ENCODE measurements around the gene ZBTB49. TPM values are rescaled to one million over a fixed set of nuclear protein-coding genes. Genes with fewer than 3 reads are reported as not detected.

The ZBTB49 gene
- total RNA-seq, 2 experiments from 2014 or later: 4.2 to 4.5 TPM

GRCh38 chr4:4328840-4329239 is 38.8 kb downstream of the ZBTB49 start:
- Mint-ChIP-seq H3K4me3 (no peak overlapping the region), H3K27me3 (ENCODE audit: low read depth) (no peaks in the 10 kb centered on the region), H3K4me1 (ENCODE audit: low read depth) (no peaks in the 10 kb centered on the region), H3K27ac (no peak overlapping the region), H3K36me3 (ENCODE audit: low read depth) (no peaks in the 10 kb centered on the region), H3K9me3 (no peaks in the 10 kb centered on the region)
- no peak for DNase-seq
- intact Hi-C loops (cut with micrococcal nuclease): no loop called here
- CTCF ChIA-PET: interaction anchor here (1.0 kb wide), 1 partner anchor 77 kb away, joined by 5 read pairs; no protein-coding TSS in a partner anchor

- H3K27ac Mint-ChIP-seq: no peak overlapping the region
- H3K27me3 Mint-ChIP-seq (ENCODE audit: low read depth): no peaks in the 10 kb centered on the region
- H3K4me3 Mint-ChIP-seq: no peak overlapping the region
- peaks cover under 1% of the 10 kb centered on the region for H3K4me1 Mint-ChIP-seq (ENCODE audit: low read depth)
- intact Hi-C loops (cut with micrococcal nuclease): no loop called here
- no peaks in the 10 kb centered on the region for H3K9me3 Mint-ChIP-seq
- no peaks in the 10 kb centered on the region for H3K36me3 Mint-ChIP-seq (ENCODE audit: low read depth)
- CTCF ChIA-PET: interaction anchor here (1.0 kb wide), 1 partner anchor 78 kb away, joined by 5 read pairs; no protein-coding TSS in a partner anchor
- DNase-seq: no peak
Observed at GRCh38 chr4:4329496-4329895, 39.4 kb downstream of the ZBTB49 start.

GRCh38 chr4:4330794-4331193 is 40.7 kb downstream of the ZBTB49 start:
- H3K9me3 Mint-ChIP-seq: no peaks in the 10 kb centered on the region
- H3K36me3 Mint-ChIP-seq (ENCODE audit: low read depth): no peaks in the 10 kb centered on the region
- CTCF ChIA-PET: no interaction called here
- DNase-seq: no peak
- H3K4me3 Mint-ChIP-seq: no peak overlapping the region
- intact Hi-C loops (cut with micrococcal nuclease): no loop called here
- no peak overlapping the region for H3K27ac Mint-ChIP-seq
- no peaks in the 10 kb centered on the region for H3K27me3 Mint-ChIP-seq (ENCODE audit: low read depth)
- peaks cover 8% of the 10 kb centered on the region for H3K4me1 Mint-ChIP-seq (ENCODE audit: low read depth)

- CTCF ChIA-PET: interaction anchor here (0.8 to 1.0 kb wide), 2 partner anchors 11 to 82 kb away, joined by 4 read pairs; no protein-coding TSS in a partner anchor
- peaks cover 8% of the 10 kb centered on the region for H3K4me1 Mint-ChIP-seq (ENCODE audit: low read depth)
- no peaks in the 10 kb centered on the region for H3K27me3 Mint-ChIP-seq (ENCODE audit: low read depth)
- no peaks in the 10 kb centered on the region for H3K9me3 Mint-ChIP-seq
- no peak for DNase-seq
- H3K4me3 Mint-ChIP-seq: no peak overlapping the region
- H3K27ac Mint-ChIP-seq: no peak overlapping the region
- H3K36me3 Mint-ChIP-seq (ENCODE audit: low read depth): no peaks in the 10 kb centered on the region
- intact Hi-C loops (cut with micrococcal nuclease): no loop called here
Observed at GRCh38 chr4:4332529-4332928, 42.5 kb downstream of the ZBTB49 start.

GRCh38 chr4:4333265-4333706 is 43.2 kb downstream of the ZBTB49 start:
- intact Hi-C loops (cut with micrococcal nuclease): no loop called here
- Mint-ChIP-seq H3K4me1 (ENCODE audit: low read depth) (peaks cover 8% of the 10 kb centered on the region), H3K9me3 (no peaks in the 10 kb centered on the region), H3K36me3 (ENCODE audit: low read depth) (no peaks in the 10 kb centered on the region), H3K27me3 (ENCODE audit: low read depth) (no peaks in the 10 kb centered on the region), H3K4me3 (no peak overlapping the region), H3K27ac (no peak overlapping the region)
- no peak for DNase-seq
- CTCF ChIA-PET: interaction anchor here (0.8 to 3.6 kb wide), 3 partner anchors 10 to 82 kb away, joined by 3 to 15 read pairs (median 4); no protein-coding TSS in a partner anchor

- H3K36me3 Mint-ChIP-seq (ENCODE audit: low read depth): no peaks in the 10 kb centered on the region
- peak; percentile 88 for DNase-seq
- intact Hi-C loops (cut with micrococcal nuclease): loop anchor here (1.0 to 5.0 kb wide), 5 partner anchors 45 to 348 kb away; partner anchors contain the start of genes LYAR, TMEM128 and ZBTB49
- H3K9me3 Mint-ChIP-seq: no peaks in the 10 kb centered on the region
- no peaks in the 10 kb centered on the region for H3K27me3 Mint-ChIP-seq (ENCODE audit: low read depth)
- H3K27ac Mint-ChIP-seq: no peak overlapping the region
- H3K4me3 Mint-ChIP-seq: no peak overlapping the region
- CTCF ChIA-PET: interaction anchor here (2.3 to 3.6 kb wide), 2 partner anchors 75 to 83 kb away, joined by 8 to 15 read pairs; no protein-coding TSS in a partner anchor
- peaks cover 8% of the 10 kb centered on the region for H3K4me1 Mint-ChIP-seq (ENCODE audit: low read depth)
Observed at GRCh38 chr4:4334798-4335520, 44.9 kb downstream of the ZBTB49 start.

GRCh38 chr4:4338210-4339001 is 48.4 kb downstream of the ZBTB49 start:
- DNase-seq: no peak
- no peak overlapping the region for H3K4me3 Mint-ChIP-seq
- intact Hi-C loops (cut with micrococcal nuclease): loop anchor here (5.0 kb wide), 1 partner anchor 351 kb away; no protein-coding TSS in a partner anchor
- H3K27me3 Mint-ChIP-seq (ENCODE audit: low read depth): no peaks in the 10 kb centered on the region
- CTCF ChIA-PET: interaction anchor here (1.1 to 1.8 kb wide), 3 partner anchors 78 to 87 kb away, joined by 3 to 8 read pairs (median 7); no protein-coding TSS in a partner anchor
- H3K27ac Mint-ChIP-seq: no peak overlapping the region
- H3K36me3 Mint-ChIP-seq (ENCODE audit: low read depth): no peaks in the 10 kb centered on the region
- H3K9me3 Mint-ChIP-seq: no peaks in the 10 kb centered on the region
- peaks cover 15% of the 10 kb centered on the region for H3K4me1 Mint-ChIP-seq (ENCODE audit: low read depth)

- H3K9me3 Mint-ChIP-seq: no peaks in the 10 kb centered on the region
- H3K4me3 Mint-ChIP-seq: no peak overlapping the region
- peaks cover 13% of the 10 kb centered on the region for H3K4me1 Mint-ChIP-seq (ENCODE audit: low read depth)
- CTCF ChIA-PET: interaction anchor here (1.8 kb wide), 1 partner anchor 88 kb away, joined by 8 read pairs; no protein-coding TSS in a partner anchor
- no peaks in the 10 kb centered on the region for H3K36me3 Mint-ChIP-seq (ENCODE audit: low read depth)
- H3K27me3 Mint-ChIP-seq (ENCODE audit: low read depth): no peaks in the 10 kb centered on the region
- H3K27ac Mint-ChIP-seq: no peak overlapping the region
- intact Hi-C loops (cut with micrococcal nuclease): loop anchor here (5.0 kb wide), 1 partner anchor 352 kb away; no protein-coding TSS in a partner anchor
- no peak for DNase-seq
Observed at GRCh38 chr4:4339504-4340085, 49.5 kb downstream of the ZBTB49 start.

- intact Hi-C loops (cut with micrococcal nuclease): no loop called here
- H3K9me3 Mint-ChIP-seq: no peaks in the 10 kb centered on the region
- no peaks in the 10 kb centered on the region for H3K36me3 Mint-ChIP-seq (ENCODE audit: low read depth)
- no peak overlapping the region for H3K4me3 Mint-ChIP-seq
- H3K27ac Mint-ChIP-seq: no peak overlapping the region
- CTCF ChIA-PET: no interaction called here
- no peak for DNase-seq
- no peaks in the 10 kb centered on the region for H3K27me3 Mint-ChIP-seq (ENCODE audit: low read depth)
- H3K4me1 Mint-ChIP-seq (ENCODE audit: low read depth): peaks cover 11% of the 10 kb centered on the region
Observed at GRCh38 chr4:4341861-4342650, 52.0 kb downstream of the ZBTB49 start.

- intact Hi-C loops (cut with micrococcal nuclease): no loop called here
- no peak overlapping the region for H3K4me3 Mint-ChIP-seq
- H3K9me3 Mint-ChIP-seq: peaks cover 2% of the 10 kb centered on the region
- H3K36me3 Mint-ChIP-seq (ENCODE audit: low read depth): no peaks in the 10 kb centered on the region
- H3K27ac Mint-ChIP-seq: no peak overlapping the region
- peaks cover 20% of the 10 kb centered on the region for H3K4me1 Mint-ChIP-seq (ENCODE audit: low read depth)
- no peak for DNase-seq
- H3K27me3 Mint-ChIP-seq (ENCODE audit: low read depth): no peaks in the 10 kb centered on the region
- CTCF ChIA-PET: no interaction called here
Observed at GRCh38 chr4:4343038-4343437, 53.0 kb downstream of the ZBTB49 start.

- Mint-ChIP-seq H3K4me3 (no peak overlapping the region), H3K27ac (no peak overlapping the region), H3K9me3 (peaks cover 3% of the 10 kb centered on the region), H3K4me1 (ENCODE audit: low read depth) (peaks cover 37% of the 10 kb centered on the region), H3K27me3 (ENCODE audit: low read depth) (no peaks in the 10 kb centered on the region), H3K36me3 (ENCODE audit: low read depth) (no peaks in the 10 kb centered on the region)
- CTCF ChIA-PET: interaction anchor here (0.7 to 0.9 kb wide), 2 partner anchors 85 to 377 kb away, joined by 3 read pairs; no protein-coding TSS in a partner anchor
- DNase-seq: no peak
- intact Hi-C loops (cut with micrococcal nuclease): no loop called here
Observed at GRCh38 chr4:4344915-4345527, 55.0 kb downstream of the ZBTB49 start.

Data from activated naive CD4-positive, alpha-beta T cell treated with anti-CD3 and anti-CD28 coated beads for 36 hours (primary cell).